ENCODE measurements around the gene ALDH4A1.

ALDH4A1 gene

DNA sequence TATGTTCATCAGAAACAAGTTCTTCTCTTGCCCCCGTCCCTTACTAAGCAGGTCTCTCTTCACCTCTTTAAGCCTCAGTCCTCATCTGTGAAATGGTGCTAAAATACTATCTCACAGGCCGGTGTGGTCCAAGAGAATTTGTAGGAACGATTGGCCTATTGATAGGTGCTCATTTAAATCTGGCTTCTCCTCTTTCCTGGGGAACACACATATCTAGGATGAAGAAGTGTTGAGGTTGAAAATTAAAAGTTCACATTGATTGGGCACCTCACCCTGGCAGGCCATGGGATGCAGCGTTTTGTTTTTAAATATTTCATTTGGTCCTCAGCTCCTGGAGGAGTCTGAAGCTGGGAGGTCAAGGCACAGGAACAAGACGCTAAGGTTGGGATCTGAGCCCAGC lies 34.0 kb downstream of the ALDH4A1 start:
- TF ChIP-seq NFIC (IDR thresholded peaks at IDR 0.05) (no peak), CREB1 (IDR thresholded peaks at IDR 0.05; ENCODE audit: low read depth) (no peak), TAF1 (IDR thresholded peaks at IDR 0.05; ENCODE audit: low read depth) (no peak), FOXM1 (IDR thresholded peaks at IDR 0.05; ENCODE audit: borderline replicate concordance, low read depth) (no peak), TEAD4 (IDR thresholded peaks at IDR 0.05) (no peak)
- TF ChIP-seq, protein P1, sequence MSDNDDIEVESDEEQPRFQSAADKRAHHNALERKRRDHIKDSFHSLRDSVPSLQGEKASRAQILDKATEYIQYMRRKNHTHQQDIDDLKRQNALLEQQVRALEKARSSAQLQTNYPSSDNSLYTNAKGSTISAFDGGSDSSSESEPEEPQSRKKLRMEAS (IDR thresholded peaks at IDR 0.05) = no peak
- TF ChIP-seq, protein P2, sequence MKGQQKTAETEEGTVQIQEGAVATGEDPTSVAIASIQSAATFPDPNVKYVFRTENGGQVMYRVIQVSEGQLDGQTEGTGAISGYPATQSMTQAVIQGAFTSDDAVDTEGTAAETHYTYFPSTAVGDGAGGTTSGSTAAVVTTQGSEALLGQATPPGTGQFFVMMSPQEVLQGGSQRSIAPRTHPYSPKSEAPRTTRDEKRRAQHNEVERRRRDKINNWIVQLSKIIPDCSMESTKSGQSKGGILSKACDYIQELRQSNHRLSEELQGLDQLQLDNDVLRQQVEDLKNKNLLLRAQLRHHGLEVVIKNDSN (IDR thresholded peaks at IDR 0.05) = no peak

DNA sequence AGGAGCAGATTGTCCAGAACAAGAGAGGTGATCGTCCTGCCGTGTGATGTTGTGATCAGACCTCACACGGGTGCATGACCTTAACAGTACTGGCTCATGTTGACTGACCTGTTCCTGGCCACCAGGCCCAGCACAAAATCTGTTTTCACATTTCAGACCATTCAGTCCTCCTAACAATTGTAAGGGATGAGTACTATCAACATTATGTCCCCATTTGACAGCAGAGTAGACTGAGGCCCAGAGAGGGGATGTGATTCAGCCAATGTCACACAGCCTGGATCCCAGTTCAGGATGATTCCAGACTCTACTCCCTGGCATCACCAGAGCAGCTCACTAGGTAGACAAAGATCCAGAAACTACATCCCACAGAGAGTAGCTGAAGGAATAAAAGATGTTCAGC lies 35.5 kb downstream of the ALDH4A1 start:
- TF ChIP-seq CEBPB (IDR thresholded peaks at IDR 0.05) (no peak), EP300 (IDR thresholded peaks at IDR 0.05; ENCODE audit: borderline replicate concordance) (no peak), CREB1 (IDR thresholded peaks at IDR 0.05; ENCODE audit: low read depth) (no peak), TEAD4 (IDR thresholded peaks at IDR 0.05) (no peak), EGR1 (IDR thresholded peaks at IDR 0.05) (no peak), RAD21 (IDR thresholded peaks at IDR 0.05; ENCODE audit: low read depth) (no peak), TAF1 (IDR thresholded peaks at IDR 0.05; ENCODE audit: low read depth) (no peak), NFIC (IDR thresholded peaks at IDR 0.05) (no peak), FOXM1 (IDR thresholded peaks at IDR 0.05; ENCODE audit: borderline replicate concordance, low read depth) (no peak), ZBTB7A (IDR thresholded peaks at IDR 0.05; ENCODE audit: low read depth) (no peak), YY1 (IDR thresholded peaks at IDR 0.05; ENCODE audit: low read depth) (no peak), TCF12 (IDR thresholded peaks at IDR 0.05; ENCODE audit: low read depth) (no peak)
- TF ChIP-seq, protein P2 (IDR thresholded peaks at IDR 0.05) = no peak
- TF ChIP-seq, protein P1 (IDR thresholded peaks at IDR 0.05) = no peak
- TF ChIP-seq, protein P3, sequence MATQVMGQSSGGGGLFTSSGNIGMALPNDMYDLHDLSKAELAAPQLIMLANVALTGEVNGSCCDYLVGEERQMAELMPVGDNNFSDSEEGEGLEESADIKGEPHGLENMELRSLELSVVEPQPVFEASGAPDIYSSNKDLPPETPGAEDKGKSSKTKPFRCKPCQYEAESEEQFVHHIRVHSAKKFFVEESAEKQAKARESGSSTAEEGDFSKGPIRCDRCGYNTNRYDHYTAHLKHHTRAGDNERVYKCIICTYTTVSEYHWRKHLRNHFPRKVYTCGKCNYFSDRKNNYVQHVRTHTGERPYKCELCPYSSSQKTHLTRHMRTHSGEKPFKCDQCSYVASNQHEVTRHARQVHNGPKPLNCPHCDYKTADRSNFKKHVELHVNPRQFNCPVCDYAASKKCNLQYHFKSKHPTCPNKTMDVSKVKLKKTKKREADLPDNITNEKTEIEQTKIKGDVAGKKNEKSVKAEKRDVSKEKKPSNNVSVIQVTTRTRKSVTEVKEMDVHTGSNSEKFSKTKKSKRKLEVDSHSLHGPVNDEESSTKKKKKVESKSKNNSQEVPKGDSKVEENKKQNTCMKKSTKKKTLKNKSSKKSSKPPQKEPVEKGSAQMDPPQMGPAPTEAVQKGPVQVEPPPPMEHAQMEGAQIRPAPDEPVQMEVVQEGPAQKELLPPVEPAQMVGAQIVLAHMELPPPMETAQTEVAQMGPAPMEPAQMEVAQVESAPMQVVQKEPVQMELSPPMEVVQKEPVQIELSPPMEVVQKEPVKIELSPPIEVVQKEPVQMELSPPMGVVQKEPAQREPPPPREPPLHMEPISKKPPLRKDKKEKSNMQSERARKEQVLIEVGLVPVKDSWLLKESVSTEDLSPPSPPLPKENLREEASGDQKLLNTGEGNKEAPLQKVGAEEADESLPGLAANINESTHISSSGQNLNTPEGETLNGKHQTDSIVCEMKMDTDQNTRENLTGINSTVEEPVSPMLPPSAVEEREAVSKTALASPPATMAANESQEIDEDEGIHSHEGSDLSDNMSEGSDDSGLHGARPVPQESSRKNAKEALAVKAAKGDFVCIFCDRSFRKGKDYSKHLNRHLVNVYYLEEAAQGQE (IDR thresholded peaks at IDR 0.05; ENCODE audit: low read depth) = no peak

DNA sequence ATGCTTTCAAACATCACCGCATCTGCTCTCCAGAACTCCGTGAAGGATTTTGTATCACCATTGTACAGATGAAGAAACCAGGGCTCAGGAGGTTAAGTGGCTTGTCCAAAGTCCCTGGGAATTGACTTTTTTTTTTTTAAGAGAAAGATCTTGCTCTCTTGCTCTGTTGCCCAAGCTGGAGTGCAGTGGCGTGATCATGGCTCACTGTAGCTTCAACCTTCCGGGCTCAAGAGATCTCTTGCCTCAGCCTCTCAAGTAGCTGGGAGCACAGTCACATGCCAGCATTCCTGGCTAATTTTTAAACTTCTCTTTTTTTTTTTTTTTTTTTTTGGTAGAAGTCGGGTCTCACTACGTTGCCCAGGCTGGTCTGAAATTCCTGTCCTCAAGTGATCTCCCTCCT lies 36.0 kb downstream of the ALDH4A1 start:
- TF ChIP-seq ZBTB7A (IDR thresholded peaks at IDR 0.05; ENCODE audit: low read depth) (no peak), EP300 (IDR thresholded peaks at IDR 0.05; ENCODE audit: borderline replicate concordance) (no peak), CREB1 (IDR thresholded peaks at IDR 0.05; ENCODE audit: low read depth) (no peak), TEAD4 (IDR thresholded peaks at IDR 0.05) (no peak), EGR1 (IDR thresholded peaks at IDR 0.05) (no peak), TCF12 (IDR thresholded peaks at IDR 0.05; ENCODE audit: low read depth) (no peak)
- TF ChIP-seq, protein P1 (IDR thresholded peaks at IDR 0.05) = no peak

DNA sequence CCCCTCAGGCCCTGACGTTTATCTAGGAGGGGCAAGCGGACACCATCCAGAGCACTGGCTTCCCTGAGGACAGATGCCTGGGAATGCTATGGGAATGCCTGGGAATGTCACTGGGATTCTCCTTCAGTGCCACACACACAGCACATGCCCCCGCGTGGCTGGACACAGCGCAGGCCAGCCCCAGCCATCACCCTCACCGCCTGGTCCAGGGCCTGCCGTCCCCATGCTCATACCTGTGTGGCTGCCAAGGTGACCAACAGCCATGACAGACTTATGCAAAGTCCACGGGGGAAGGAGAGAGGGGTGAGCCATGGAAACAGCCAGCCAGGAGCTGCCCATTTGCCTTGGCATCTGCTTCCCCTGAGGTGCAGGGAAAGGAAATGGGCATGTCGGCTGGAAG lies 37.2 kb downstream of the ALDH4A1 start:
- no peak for TF ChIP-seq YY1 (IDR thresholded peaks at IDR 0.05; ENCODE audit: low read depth)
- TF ChIP-seq TEAD4 (IDR thresholded peaks at IDR 0.05) = no peak
- TF ChIP-seq EP300 (IDR thresholded peaks at IDR 0.05; ENCODE audit: borderline replicate concordance) = no peak
- TF ChIP-seq, protein P3 (IDR thresholded peaks at IDR 0.05; ENCODE audit: low read depth) = no peak
- no peak for TF ChIP-seq CEBPB (IDR thresholded peaks at IDR 0.05)
- TF ChIP-seq, protein P2 (IDR thresholded peaks at IDR 0.05) = no peak
- TF ChIP-seq RAD21 (IDR thresholded peaks at IDR 0.05; ENCODE audit: low read depth) = no peak
- TF ChIP-seq TAF1 (IDR thresholded peaks at IDR 0.05; ENCODE audit: low read depth) = no peak
- no peak for TF ChIP-seq EGR1 (IDR thresholded peaks at IDR 0.05)
- TF ChIP-seq CREB1 (IDR thresholded peaks at IDR 0.05; ENCODE audit: low read depth) = no peak

DNA sequence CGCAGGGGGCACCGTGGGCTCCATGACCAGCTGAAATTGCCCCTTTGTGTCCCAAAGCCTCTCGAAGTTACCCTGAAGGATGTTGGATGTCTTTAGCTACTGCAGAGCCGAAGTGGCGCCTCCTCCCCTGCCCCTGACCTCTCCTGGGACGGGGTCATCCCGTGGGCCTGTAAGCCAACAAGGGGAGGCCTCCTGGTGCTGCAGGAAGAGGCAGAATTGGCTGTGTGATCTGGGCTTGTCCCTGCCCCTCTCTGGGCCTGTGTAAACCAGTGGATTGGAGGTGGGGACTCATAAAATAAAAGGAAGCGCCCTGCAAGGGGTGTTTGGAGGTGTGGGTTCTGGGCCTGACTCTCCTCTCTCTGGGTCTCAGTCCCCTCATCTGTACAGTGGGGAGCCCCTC lies 40.8 kb downstream of the ALDH4A1 start:
- TF ChIP-seq, protein P2 (IDR thresholded peaks at IDR 0.05) = no peak
- TF ChIP-seq FOXM1 (IDR thresholded peaks at IDR 0.05; ENCODE audit: borderline replicate concordance, low read depth) = no peak
- TF ChIP-seq, protein P1 (IDR thresholded peaks at IDR 0.05) = no peak
- no peak for TF ChIP-seq YY1 (IDR thresholded peaks at IDR 0.05; ENCODE audit: low read depth)
- no peak for TF ChIP-seq ZBTB7A (IDR thresholded peaks at IDR 0.05; ENCODE audit: low read depth)
- no peak for TF ChIP-seq RAD21 (IDR thresholded peaks at IDR 0.05; ENCODE audit: low read depth)
- TF ChIP-seq, protein P3 (IDR thresholded peaks at IDR 0.05; ENCODE audit: low read depth) = no peak
